Skeletal muscle tissue (tissue), 4 donors: ENCODE data around the gene ZNF862. TPM values are rescaled to one million over a fixed set of nuclear protein-coding genes. Genes with fewer than 3 reads are reported as not detected.
A peak's percentile ranks its signal among the peaks of the same experiment; 100 is the strongest.

Experiments
- H3K27ac ChIP-seq: one replicate; pipeline ENCODE4 v1.7.0; 2013; ENCODE audit warnings: mild to moderate bottlenecking, low read depth, low read length, inconsistent platforms
- H3K27me3 ChIP-seq, 3 donors: one replicate each; pipeline ENCODE4 v1.7.0; 2013; ENCODE audit warnings: low read length in 3 of 3; ENCODE audit not compliant: control insufficient read depth in 3 of 3, insufficient read depth in 3 of 3
- H3K36me3 ChIP-seq, 3 donors: one replicate each; pipeline ENCODE4 v1.7.0; 2013; ENCODE audit warnings: low read length in 3 of 3; ENCODE audit not compliant: control insufficient read depth in 3 of 3, insufficient read depth in 3 of 3
- H3K4me1 ChIP-seq, 3 donors: one replicate each; pipeline ENCODE4 v1.7.0; 2013; ENCODE audit warnings: low read length in 3 of 3, mild to moderate bottlenecking in 3 of 3; ENCODE audit not compliant: control insufficient read depth in 3 of 3, insufficient read depth in 3 of 3
- H3K4me3 ChIP-seq, 3 donors: one replicate each; pipeline ENCODE4 v1.7.0; 2013; ENCODE audit warnings: low read length in 3 of 3
- H3K9ac ChIP-seq, 3 donors: one replicate each; pipeline ENCODE4 v1.7.0; 2013; ENCODE audit warnings: low read length in 3 of 3, mild to moderate bottlenecking in 3 of 3, moderate library complexity in 2 of 3, low read depth in 1 of 3
- H3K9me3 ChIP-seq, 3 donors: one replicate each; pipeline ENCODE4 v1.7.0; 2013; ENCODE audit warnings: low read length in 3 of 3; ENCODE audit not compliant: control insufficient read depth in 3 of 3
- total RNA-seq: library from RNA; depleted of rRNA; stranded (reverse); fragments of >200 nt; gene quantifications from one replicate; pipeline ENCODE4 v1.2.3, GENCODE V29; 2014
- donor health status: Osteomylitis.

The ZNF862 gene
- total RNA-seq = 5.2 TPM

DNA sequence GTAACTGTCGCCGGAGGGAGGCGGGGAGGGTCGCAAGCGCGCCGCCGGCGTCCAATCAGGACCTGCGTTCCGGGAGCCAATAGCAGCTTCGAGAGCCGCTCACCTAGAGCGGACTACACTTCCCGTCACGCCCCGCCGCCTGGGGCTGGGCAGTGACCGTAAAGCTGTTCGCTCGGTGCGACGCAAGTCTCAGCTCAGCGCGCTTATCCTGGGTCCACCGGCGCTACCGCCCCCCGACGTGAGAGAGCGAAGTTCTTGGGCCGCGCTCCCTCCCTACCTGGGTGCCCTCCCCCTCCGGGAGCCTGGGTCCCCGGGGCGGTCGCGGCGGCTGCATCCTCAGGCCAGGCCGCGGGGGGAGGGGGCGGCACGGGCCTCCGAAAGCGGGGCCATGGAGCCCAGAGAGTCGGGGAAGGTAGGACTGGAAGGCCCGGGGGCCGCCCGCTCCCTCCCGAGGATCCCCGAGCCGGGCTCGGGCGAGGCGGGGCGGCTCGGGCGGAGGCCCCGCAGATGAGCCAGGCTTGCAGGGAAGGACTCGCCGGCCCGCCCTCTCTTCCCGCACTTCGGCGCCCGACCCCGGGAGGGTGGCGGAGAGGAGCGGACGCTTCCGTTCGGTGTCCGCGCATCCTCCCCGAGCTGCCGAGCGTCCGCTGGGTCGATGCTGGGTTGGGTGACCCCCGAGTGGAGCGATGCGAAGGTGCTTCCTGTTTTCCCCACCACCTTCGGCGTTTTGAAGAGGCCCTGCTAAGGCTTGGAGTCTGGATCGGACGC lies at the start of gene ZNF862:
TSS of gene ZNF862 (plus strand) at position 152 of the 768 bp plus-strand sequence. CDS start at position 389, 237 bp downstream.
- H3K27ac ChIP-seq = peak within 1 kb of the TSS; percentile 63
- H3K9ac ChIP-seq = peak within 1 kb of the TSS; percentile 80 to 88 (median 81)
- H3K4me3 ChIP-seq = peak within 1 kb of the TSS; percentile 75 to 90 (median 87)
- peaks cover 10 to 19% (median 16%) of the 10 kb centered on the region in 3 donors for H3K4me1 ChIP-seq
- H3K9me3 ChIP-seq = no peaks in the 10 kb centered on the region
- no peaks in the 10 kb centered on the region for H3K36me3 ChIP-seq
- H3K27me3 ChIP-seq = peaks cover 0 to 3% (median 2%) of the 10 kb centered on the region in 3 donors

DNA sequence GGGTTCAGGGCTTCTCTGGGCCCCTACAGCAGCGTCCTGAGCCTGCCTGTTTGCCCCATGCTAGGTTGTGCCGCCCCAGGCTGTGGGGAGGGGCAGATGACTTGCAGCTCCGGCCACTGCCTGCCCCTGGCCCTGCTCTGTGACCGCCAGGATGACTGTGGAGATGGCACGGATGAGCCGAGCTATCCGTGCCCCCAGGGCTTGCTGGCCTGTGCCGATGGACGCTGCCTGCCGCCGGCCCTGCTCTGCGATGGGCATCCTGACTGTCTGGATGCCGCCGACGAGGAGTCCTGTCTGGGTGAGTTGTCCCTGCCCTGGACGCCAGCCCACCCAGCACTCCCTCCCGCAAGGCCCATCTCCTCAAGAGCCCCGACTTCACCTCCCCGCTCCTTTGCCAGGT lies 49.1 kb upstream of the ZNF862 start:
- H3K27me3 ChIP-seq = peaks cover 42 to 65% (median 61%) of the 10 kb centered on the region in 3 donors

DNA sequence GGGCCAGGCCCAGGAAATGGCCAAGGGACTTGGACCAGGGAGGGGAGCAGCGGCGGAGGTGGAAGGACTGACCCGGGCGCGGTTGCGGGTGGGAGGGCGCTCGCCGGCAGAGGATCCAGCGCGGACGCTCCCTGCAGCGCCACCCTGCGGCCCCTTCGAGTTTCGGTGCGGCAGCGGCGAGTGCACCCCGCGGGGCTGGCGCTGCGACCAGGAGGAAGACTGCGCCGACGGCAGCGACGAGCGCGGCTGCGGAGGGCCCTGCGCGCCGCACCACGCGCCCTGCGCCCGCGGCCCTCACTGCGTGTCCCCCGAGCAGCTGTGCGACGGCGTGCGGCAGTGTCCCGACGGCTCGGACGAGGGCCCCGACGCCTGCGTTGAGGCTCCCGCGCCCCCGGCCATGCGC lies 48.0 kb upstream of the ZNF862 start:
- Histone ChIP-seq H3K27me3 (peaks cover 42 to 65% (median 55%) of the 10 kb centered on the region in 3 donors), H3K36me3 (no peaks in the 10 kb centered on the region), H3K4me3 (peak overlapping the region in 1 of 3 donors; percentile 6), H3K9me3 (no peaks in the 10 kb centered on the region), H3K9ac (no peak overlapping the region), H3K27ac (no peak overlapping the region), H3K4me1 (peaks cover 0 to 6% (median 6%) of the 10 kb centered on the region in 3 donors)

More for the DNA sequence above, 49.1 kb upstream of the ZNF862 start:
- peaks cover 0 to 6% (median 6%) of the 10 kb centered on the region in 3 donors for H3K4me1 ChIP-seq
- H3K4me3 ChIP-seq = no peak overlapping the region
- H3K27ac ChIP-seq = no peak overlapping the region
- H3K9me3 ChIP-seq = no peaks in the 10 kb centered on the region
- no peak overlapping the region for H3K9ac ChIP-seq
- no peaks in the 10 kb centered on the region for H3K36me3 ChIP-seq

DNA sequence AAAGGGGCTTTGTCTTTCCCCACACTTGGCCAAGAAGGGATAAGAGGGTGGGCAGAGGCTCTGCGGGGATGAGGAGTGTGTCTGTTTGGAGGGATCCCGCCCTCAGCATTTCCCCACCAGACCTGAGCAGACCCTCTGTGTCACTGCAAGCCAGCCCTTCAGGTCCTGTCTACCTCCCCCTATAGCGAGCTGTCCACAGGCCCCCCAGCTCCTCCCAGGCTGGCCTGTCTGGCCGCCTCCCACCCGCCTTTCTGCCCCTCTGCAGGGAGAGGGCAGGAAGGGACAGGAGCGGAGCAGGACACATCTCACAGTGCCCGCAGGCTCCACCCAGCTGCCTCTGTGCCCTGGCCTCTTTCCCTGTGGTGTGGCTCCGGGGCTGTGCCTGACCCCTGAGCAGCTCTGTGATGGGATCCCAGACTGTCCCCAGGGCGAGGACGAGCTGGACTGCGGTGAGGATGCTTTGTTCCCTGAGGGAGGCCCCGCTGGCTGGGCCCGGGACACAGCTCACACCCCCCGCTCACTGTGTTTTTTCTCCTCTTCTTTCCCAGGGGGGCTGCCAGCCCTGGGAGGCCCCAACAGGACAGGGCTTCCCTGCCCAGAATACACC lies 47.3 kb upstream of the ZNF862 start:
- Histone ChIP-seq H3K36me3 (no peaks in the 10 kb centered on the region), H3K27me3 (peaks cover 42 to 65% (median 55%) of the 10 kb centered on the region in 3 donors), H3K27ac (no peak overlapping the region), H3K9ac (no peak overlapping the region), H3K9me3 (no peaks in the 10 kb centered on the region), H3K4me1 (peaks cover 0 to 6% (median 6%) of the 10 kb centered on the region in 3 donors), H3K4me3 (no peak overlapping the region)

DNA sequence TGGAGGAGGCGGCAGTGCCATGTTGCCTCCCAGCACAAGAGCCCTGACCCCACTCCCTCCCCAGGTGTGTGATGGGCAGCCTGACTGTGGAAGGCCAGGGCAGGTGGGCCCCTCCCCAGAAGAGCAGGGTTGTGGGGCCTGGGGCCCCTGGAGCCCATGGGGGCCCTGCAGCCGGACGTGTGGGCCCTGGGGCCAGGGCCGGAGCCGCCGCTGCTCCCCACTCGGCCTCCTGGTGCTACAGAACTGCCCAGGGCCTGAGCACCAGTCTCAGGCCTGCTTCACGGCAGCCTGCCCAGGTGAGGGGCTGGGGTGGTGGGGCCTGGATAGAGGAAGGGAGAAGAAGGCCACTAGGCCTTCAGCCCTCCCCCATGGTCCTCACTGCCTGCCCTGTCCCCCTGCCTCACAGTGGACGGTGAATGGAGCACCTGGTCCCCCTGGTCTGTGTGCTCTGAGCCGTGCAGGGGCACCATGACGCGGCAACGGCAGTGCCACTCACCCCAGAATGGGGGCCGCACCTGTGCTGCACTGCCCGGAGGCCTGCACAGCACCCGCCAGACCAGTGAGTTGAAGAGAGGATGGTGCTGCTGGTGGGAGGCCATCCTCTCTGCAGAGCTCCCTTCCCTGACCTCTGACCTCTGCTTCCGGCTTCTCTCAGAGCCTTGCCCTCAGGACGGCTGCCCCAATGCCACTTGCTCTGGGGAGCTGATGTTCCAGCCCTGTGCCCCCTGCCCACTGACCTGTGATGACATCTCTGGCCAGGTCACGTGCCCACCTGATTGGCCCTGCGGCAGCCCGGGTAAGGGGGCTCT lies 46.6 kb upstream of the ZNF862 start:
- Histone ChIP-seq H3K9ac (no peak overlapping the region), H3K27me3 (peaks cover 42 to 61% (median 55%) of the 10 kb centered on the region in 3 donors), H3K4me3 (no peak overlapping the region)

DNA sequence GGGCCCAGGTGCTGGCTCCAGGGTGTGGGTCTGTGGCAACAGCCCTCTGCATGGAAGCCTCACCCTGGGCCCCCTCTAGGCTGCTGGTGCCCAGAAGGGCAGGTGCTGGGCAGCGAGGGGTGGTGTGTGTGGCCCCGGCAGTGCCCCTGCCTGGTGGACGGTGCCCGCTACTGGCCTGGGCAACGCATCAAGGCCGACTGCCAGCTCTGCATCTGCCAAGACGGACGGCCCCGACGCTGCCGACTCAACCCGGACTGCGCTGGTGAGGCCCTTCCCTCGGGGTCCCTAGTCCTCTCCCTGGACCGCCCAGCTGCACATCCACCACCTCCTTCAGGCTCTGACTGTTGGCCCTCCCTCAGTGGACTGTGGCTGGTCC lies 46.0 kb upstream of the ZNF862 start:
- Histone ChIP-seq H3K36me3 (no peaks in the 10 kb centered on the region), H3K27me3 (peaks cover 40 to 57% (median 51%) of the 10 kb centered on the region in 3 donors), H3K9me3 (no peaks in the 10 kb centered on the region)

More for the DNA sequence above, 46.6 kb upstream of the ZNF862 start:
- no peaks in the 10 kb centered on the region for H3K36me3 ChIP-seq
- H3K9me3 ChIP-seq = no peaks in the 10 kb centered on the region
- H3K27ac ChIP-seq = no peak overlapping the region
- peaks cover 0 to 6% (median 6%) of the 10 kb centered on the region in 3 donors for H3K4me1 ChIP-seq

DNA sequence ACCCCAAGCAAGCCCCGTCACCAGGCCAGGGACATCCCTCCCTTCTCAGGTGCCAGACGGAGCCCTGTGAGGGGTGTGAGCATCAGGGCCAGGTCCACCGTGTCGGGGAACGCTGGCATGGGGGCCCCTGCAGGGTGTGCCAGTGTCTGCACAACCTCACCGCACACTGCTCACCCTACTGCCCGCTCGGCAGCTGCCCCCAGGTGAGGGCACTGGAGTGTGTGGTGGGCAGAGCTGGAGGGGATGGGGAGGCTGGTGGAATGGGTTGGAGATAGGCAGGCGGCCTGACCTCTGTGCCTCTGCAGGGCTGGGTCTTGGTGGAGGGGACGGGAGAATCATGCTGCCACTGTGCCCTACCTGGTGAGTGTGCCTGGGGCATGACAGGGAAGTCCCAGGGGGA lies 44.9 kb upstream of the ZNF862 start:
- Histone ChIP-seq H3K27me3 (peaks cover 29 to 46% (median 40%) of the 10 kb centered on the region in 3 donors), H3K9ac (no peak overlapping the region), H3K36me3 (no peaks in the 10 kb centered on the region), H3K27ac (no peak overlapping the region), H3K9me3 (no peaks in the 10 kb centered on the region), H3K4me3 (no peak overlapping the region), H3K4me1 (no peaks in the 10 kb centered on the region)

More for the DNA sequence above, 46.0 kb upstream of the ZNF862 start:
- no peak overlapping the region for H3K27ac ChIP-seq
- H3K9ac ChIP-seq = no peak overlapping the region
- H3K4me1 ChIP-seq = peaks cover 0 to 6% (median 6%) of the 10 kb centered on the region in 3 donors
- H3K4me3 ChIP-seq = no peak overlapping the region

DNA sequence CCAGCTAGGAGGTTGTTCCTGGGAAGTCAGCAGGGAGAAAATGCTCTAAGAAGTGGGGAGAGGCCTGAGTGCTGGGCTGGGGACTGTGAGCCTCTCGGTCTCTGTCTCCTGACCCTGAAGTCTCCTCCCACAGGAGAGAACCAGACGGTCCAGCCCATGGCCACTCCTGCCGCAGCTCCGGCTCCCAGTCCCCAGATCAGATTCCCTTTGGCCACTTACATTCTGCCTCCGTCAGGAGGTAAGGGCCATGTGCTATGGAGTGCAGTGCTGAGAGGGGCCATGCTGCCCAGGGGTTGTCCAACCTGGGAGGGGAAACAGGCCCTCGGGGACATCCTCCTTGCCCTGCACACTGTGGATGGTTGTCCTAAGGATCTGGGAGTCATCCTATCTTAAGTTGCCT lies 43.5 kb upstream of the ZNF862 start:
- H3K36me3 ChIP-seq = no peaks in the 10 kb centered on the region
- peaks cover 15 to 32% (median 26%) of the 10 kb centered on the region in 3 donors for H3K27me3 ChIP-seq
- H3K27ac ChIP-seq = no peak overlapping the region

DNA sequence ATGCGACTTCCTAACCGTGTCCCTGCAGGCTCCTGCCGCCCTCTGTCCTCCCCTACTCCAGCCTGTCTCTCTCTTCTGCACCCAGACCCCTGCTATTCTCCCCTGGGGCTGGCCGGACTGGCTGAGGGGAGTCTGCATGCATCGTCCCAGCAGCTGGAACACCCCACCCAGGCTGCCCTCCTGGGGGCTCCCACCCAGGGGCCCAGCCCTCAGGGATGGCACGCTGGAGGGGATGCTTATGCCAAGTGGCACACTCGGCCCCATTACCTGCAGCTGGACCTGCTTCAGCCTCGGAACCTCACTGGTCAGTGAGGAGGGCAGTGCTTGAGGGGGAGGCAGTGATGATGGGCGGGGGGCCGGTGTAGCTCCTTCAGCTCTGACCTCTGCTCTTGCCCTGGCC lies 43.0 kb upstream of the ZNF862 start:
- H3K4me3 ChIP-seq = no peak overlapping the region
- peaks cover 11 to 28% (median 22%) of the 10 kb centered on the region in 3 donors for H3K27me3 ChIP-seq
- no peaks in the 10 kb centered on the region for H3K9me3 ChIP-seq

More for the DNA sequence above, 43.5 kb upstream of the ZNF862 start:
- Histone ChIP-seq H3K9ac (no peak overlapping the region), H3K4me3 (no peak overlapping the region), H3K9me3 (no peaks in the 10 kb centered on the region), H3K4me1 (no peaks in the 10 kb centered on the region)

More for the DNA sequence above, 43.0 kb upstream of the ZNF862 start:
- Histone ChIP-seq H3K4me1 (no peaks in the 10 kb centered on the region), H3K36me3 (no peaks in the 10 kb centered on the region), H3K9ac (no peak overlapping the region), H3K27ac (no peak overlapping the region)
